HEK293T (cell line): ENCODE measurements around the gene INCENP.

Experiments used
- BHLHE40 ChIP-seq: fragments of 450-650 bp; IDR thresholded peaks from 2 replicates; pipeline ENCODE4 v1.6.1; 2016; ENCODE audit warnings: mild to moderate bottlenecking, moderate library complexity, borderline replicate concordance
- FOXK2 ChIP-seq: fragments of 450-650 bp; IDR thresholded peaks from 2 replicates; pipeline ENCODE4 v1.6.1; 2016; ENCODE audit warnings: mild to moderate bottlenecking
- HDGF ChIP-seq: fragments of 450-650 bp; IDR thresholded peaks from 2 replicates; pipeline ENCODE4 v1.6.1; 2017; ENCODE audit warnings: antibody characterized with exemption, borderline replicate concordance
- LEF1 ChIP-seq: fragments of 450-650 bp; IDR thresholded peaks from 2 replicates; pipeline ENCODE4 v1.6.1; 2017; ENCODE audit warnings: mild to moderate bottlenecking, borderline replicate concordance
- NFRKB ChIP-seq: fragments of 450-650 bp; IDR thresholded peaks from 2 replicates; pipeline ENCODE4 v1.6.1; 2016; ENCODE audit warnings: mild to moderate bottlenecking, moderate library complexity
- SP1 ChIP-seq: fragments of 450-650 bp; IDR thresholded peaks from 2 replicates; pipeline ENCODE4 v1.6.1; 2017
- TARDBP ChIP-seq: fragments of 450-650 bp; IDR thresholded peaks from 2 replicates; pipeline ENCODE4 v1.6.1; 2016
- ZNF384 ChIP-seq: fragments of 450-650 bp; IDR thresholded peaks from 2 replicates; pipeline ENCODE4 v1.6.1; 2016

GRCh38 chr11:62186195-62186594 is 62.4 kb downstream of the INCENP start:
- TF ChIP-seq ZNF384 (no peak), BHLHE40 (no peak), LEF1 (no peak), HDGF (no peak), NFRKB (no peak), TARDBP (no peak), SP1 (no peak), FOXK2 (no peak)
